Suprapubic skin (tissue), 4 donors: ENCODE measurements around the gene ATP5F1C. TPM values are rescaled to one million over a fixed set of nuclear protein-coding genes. Genes with fewer than 3 reads are reported as not detected.
"Not testable (repeated sequence)": the region's sequence is repeated elsewhere in the genome, so short reads cannot be mapped to it uniquely, and the experiment has no call there.

Source experiments
- DNase-seq, 2 donors: peaks; one replicate each; pipeline ENCODE4 v3.0.0-alpha.2; 2019; ENCODE audit warnings: low spot score in 2 of 2
- H3K27ac ChIP-seq: fragments of 200-600 bp; sonication (generic); one replicate; pipeline ENCODE4 v1.5.1; 2019
- H3K27me3 ChIP-seq: fragments of 200-600 bp; sonication (generic); one replicate; pipeline ENCODE4 v1.5.1; 2019
- H3K36me3 ChIP-seq: fragments of 200-600 bp; sonication (generic); one replicate; pipeline ENCODE4 v1.5.1; 2019
- H3K4me1 ChIP-seq: fragments of 200-600 bp; sonication (generic); one replicate; pipeline ENCODE4 v1.5.1; 2019
- H3K4me3 ChIP-seq: fragments of 200-600 bp; sonication (generic); one replicate; pipeline ENCODE4 v1.5.1; 2019; ENCODE audit warnings: mild to moderate bottlenecking
- H3K9me3 ChIP-seq: fragments of 200-600 bp; sonication (generic); one replicate; pipeline ENCODE4 v1.5.1; 2019
- CTCF ChIP-seq, 2 donors: fragments of 200-600 bp in 1 of 2; fragments of 450-650 bp in 1 of 2; sonication (generic) in 1 of 2; IDR thresholded peaks; one replicate each; pipeline ENCODE4 v1.5.1; 2016 to 2019; ENCODE audit warnings: antibody characterized with exemption in 2 of 2, mild to moderate bottlenecking in 1 of 2, moderate library complexity in 1 of 2
- EP300 ChIP-seq: sonication (generic); formaldehyde crosslinking; IDR thresholded peaks from one replicate; pipeline ENCODE4 v1.6.1; 2017; ENCODE audit warnings: antibody characterized with exemption
- POLR2A ChIP-seq, 2 donors: fragments of 450-650 bp; IDR thresholded peaks; one replicate each; pipeline ENCODE4 v1.6.1; 2017; ENCODE audit warnings: antibody characterized with exemption in 2 of 2, mild to moderate bottlenecking in 2 of 2, moderate library complexity in 2 of 2
- POLR2AphosphoS5 ChIP-seq, 3 donors: sonication (generic); formaldehyde crosslinking; IDR thresholded peaks; one replicate each; pipeline ENCODE4 v1.6.1; 2017; ENCODE audit warnings: antibody characterized with exemption in 3 of 3
- WGBS: methylation state at CpG from one replicate; pipeline ENCODE4 v1.1.5; 2018; 5-methylcytosine and 5-hydroxymethylcytosine counted together
- total RNA-seq, 4 donors: library from RNA; depleted of rRNA; stranded (reverse); fragments of >200 nt; gene quantifications; one replicate each; pipeline ENCODE4 v1.1.0, GENCODE V29; 2016

The ATP5F1C gene
- total RNA-seq, 4 donors from 2014 or later: 188 to 226 (median 205) TPM

GRCh38 chr10:7767209-7767608 is 20.8 kb upstream of the ATP5F1C start:
- peaks cover 81% of the 10 kb centered on the region for H3K36me3 ChIP-seq
- 88% methylated on average over 10 of the region's 10 CpGs for whole genome bisulfite sequencing
- H3K4me3 ChIP-seq: no peak overlapping the region
- H3K4me1 ChIP-seq: no peaks in the 10 kb centered on the region
- H3K27ac ChIP-seq: no peak overlapping the region
- TF ChIP-seq POLR2A (IDR thresholded peaks at IDR 0.05): no peak
- no peak for TF ChIP-seq POLR2AphosphoS5 (IDR thresholded peaks at IDR 0.05)
- no peak for TF ChIP-seq CTCF (IDR thresholded peaks at IDR 0.05)
- no peak for TF ChIP-seq EP300
- no peaks in the 10 kb centered on the region for H3K9me3 ChIP-seq
- no peaks in the 10 kb centered on the region for H3K27me3 ChIP-seq
- DNase-seq: no peak

GRCh38 chr10:7768417-7768816 is 19.6 kb upstream of the ATP5F1C start:
- no peaks in the 10 kb centered on the region for H3K27me3 ChIP-seq
- H3K4me1 ChIP-seq: no peaks in the 10 kb centered on the region
- H3K4me3 ChIP-seq: no peak overlapping the region
- DNase-seq: no peak
- H3K36me3 ChIP-seq: peaks cover 75% of the 10 kb centered on the region
- no peak for TF ChIP-seq CTCF (IDR thresholded peaks at IDR 0.05)
- TF ChIP-seq EP300: no peak
- TF ChIP-seq POLR2AphosphoS5 (IDR thresholded peaks at IDR 0.05): no peak
- TF ChIP-seq POLR2A (IDR thresholded peaks at IDR 0.05): no peak
- H3K9me3 ChIP-seq: no peaks in the 10 kb centered on the region
- 85% methylated on average over 7 of the region's 7 CpGs for WGBS
- no peak overlapping the region for H3K27ac ChIP-seq

GRCh38 chr10:7773845-7774801 is 13.9 kb upstream of the ATP5F1C start:
- Histone ChIP-seq H3K4me1 (no peaks in the 10 kb centered on the region), H3K27ac (no peak overlapping the region), H3K27me3 (no peaks in the 10 kb centered on the region), H3K36me3 (peaks cover 75% of the 10 kb centered on the region), H3K4me3 (no peak overlapping the region), H3K9me3 (no peaks in the 10 kb centered on the region)
- no peak for TF ChIP-seq CTCF (IDR thresholded peaks at IDR 0.05)
- TF ChIP-seq POLR2AphosphoS5 (IDR thresholded peaks at IDR 0.05): no peak
- no peak for TF ChIP-seq POLR2A (IDR thresholded peaks at IDR 0.05)
- TF ChIP-seq EP300: no peak
- 73% methylated on average over 10 of the region's 10 CpGs for WGBS
- DNase-seq: no peak

GRCh38 chr10:7776777-7777176 is 11.2 kb upstream of the ATP5F1C start:
- Histone ChIP-seq H3K27ac (no peak overlapping the region), H3K27me3 (no peaks in the 10 kb centered on the region), H3K9me3 (no peaks in the 10 kb centered on the region), H3K4me1 (no peaks in the 10 kb centered on the region), H3K36me3 (peaks cover 78% of the 10 kb centered on the region), H3K4me3 (no peak overlapping the region)
- DNase-seq: no peak
- WGBS: 96% methylated on average over 2 of the region's 2 CpGs
- no peak for TF ChIP-seq EP300
- no peak for TF ChIP-seq POLR2AphosphoS5 (IDR thresholded peaks at IDR 0.05)
- TF ChIP-seq CTCF (IDR thresholded peaks at IDR 0.05): no peak
- TF ChIP-seq POLR2A (IDR thresholded peaks at IDR 0.05): no peak

- 94% methylated on average over 6 of the region's 6 CpGs for WGBS
- H3K27ac ChIP-seq, H3K4me3 ChIP-seq, DNase-seq, H3K9me3 ChIP-seq, H3K27me3 ChIP-seq: not testable (repeated sequence)
- Histone ChIP-seq H3K4me1 (peaks cover 22% of the 10 kb centered on the region), H3K36me3 (peaks cover 46% of the 10 kb centered on the region)
These were observed 5.8 kb upstream of the ATP5F1C start for GRCh38 chr10:7782194-7782593.
